GM12875 (cell line): ENCODE results near the gene PLTP.
A peak's percentile ranks its signal among the peaks of the same experiment; 100 is the strongest.
"Not testable (repeated sequence)": the region's sequence is repeated elsewhere in the genome, so short reads cannot be mapped to it uniquely, and the experiment has no call there.

Experiments used
- H3K4me3 ChIP-seq: one replicate; pipeline ENCODE4 v1.5.1; 2011; ENCODE audit warnings: low read depth, low read length, control low read depth
- TF ChIP-seq, protein P1 (sequence below): IDR thresholded peaks from 2 replicates; pipeline ENCODE4 v1.5.1; 2011; ENCODE audit warnings: low read depth, mild to moderate bottlenecking, control low read depth, inconsistent platforms, low read length, moderate library complexity, borderline replicate concordance; ENCODE audit not compliant: insufficient read depth

PLTP gene

DNA sequence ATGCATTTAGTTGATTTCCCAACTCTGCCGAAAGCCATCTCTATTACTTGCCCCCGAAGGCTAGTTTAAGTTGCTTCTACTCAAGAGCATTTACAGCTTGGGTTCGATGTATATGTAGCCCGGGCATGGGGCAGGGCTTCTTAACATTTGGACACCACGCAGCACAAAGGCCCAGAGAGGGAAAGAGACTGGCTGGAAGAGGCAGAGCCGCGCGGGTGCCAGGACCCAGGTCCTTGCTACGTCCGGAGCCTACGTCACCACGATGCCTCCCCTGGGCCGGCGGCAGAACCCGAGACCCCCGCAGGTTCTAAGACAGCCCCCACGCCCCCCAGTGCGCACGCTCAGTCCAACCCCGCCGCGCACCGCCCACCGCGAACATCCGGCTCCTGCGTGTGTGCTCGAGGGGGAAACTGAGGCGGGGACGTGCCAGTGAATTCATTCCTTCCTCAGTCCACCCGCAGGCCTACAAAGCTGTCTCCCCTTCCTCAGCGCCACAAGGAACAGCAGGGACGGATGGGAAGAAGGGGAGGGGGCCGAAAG, 22.2 kb upstream of the PLTP start:
- peak overlapping the region; percentile 90 for H3K4me3 ChIP-seq
- TF ChIP-seq, protein P1, sequence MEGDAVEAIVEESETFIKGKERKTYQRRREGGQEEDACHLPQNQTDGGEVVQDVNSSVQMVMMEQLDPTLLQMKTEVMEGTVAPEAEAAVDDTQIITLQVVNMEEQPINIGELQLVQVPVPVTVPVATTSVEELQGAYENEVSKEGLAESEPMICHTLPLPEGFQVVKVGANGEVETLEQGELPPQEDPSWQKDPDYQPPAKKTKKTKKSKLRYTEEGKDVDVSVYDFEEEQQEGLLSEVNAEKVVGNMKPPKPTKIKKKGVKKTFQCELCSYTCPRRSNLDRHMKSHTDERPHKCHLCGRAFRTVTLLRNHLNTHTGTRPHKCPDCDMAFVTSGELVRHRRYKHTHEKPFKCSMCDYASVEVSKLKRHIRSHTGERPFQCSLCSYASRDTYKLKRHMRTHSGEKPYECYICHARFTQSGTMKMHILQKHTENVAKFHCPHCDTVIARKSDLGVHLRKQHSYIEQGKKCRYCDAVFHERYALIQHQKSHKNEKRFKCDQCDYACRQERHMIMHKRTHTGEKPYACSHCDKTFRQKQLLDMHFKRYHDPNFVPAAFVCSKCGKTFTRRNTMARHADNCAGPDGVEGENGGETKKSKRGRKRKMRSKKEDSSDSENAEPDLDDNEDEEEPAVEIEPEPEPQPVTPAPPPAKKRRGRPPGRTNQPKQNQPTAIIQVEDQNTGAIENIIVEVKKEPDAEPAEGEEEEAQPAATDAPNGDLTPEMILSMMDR = no peak

- TF ChIP-seq, protein P1 = peak; percentile 38
- H3K4me3 ChIP-seq = peak overlapping the region; percentile 90
Measured at GRCh38 chr20:45933266-45934045, 21.5 kb upstream of the PLTP start.

GRCh38 chr20:45931680-45932079, 19.7 kb upstream of the PLTP start:
- H3K4me3 ChIP-seq = not testable (repeated sequence)

GRCh38 chr20:45927071-45927878, 15.3 kb upstream of the PLTP start:
- no peak overlapping the region for H3K4me3 ChIP-seq
- TF ChIP-seq, protein P1 = no peak

DNA sequence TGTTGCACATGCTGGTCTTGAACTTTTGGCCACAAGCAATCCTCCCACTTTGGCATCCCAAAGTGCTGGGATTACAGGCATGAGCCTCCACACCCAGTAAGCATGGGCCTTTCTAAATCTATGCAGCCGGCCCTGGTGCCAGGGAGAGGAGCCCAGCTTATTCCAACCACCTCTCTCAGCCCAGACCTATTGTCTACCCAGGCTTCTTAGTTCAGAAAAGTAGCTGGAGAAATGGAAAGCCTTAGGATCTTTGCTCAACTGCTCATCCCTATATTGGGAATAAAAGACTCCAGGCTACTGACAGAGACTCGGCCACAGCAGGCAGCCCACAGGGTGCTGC, 14.7 kb upstream of the PLTP start:
- TF ChIP-seq, protein P1 = no peak
- no peak overlapping the region for H3K4me3 ChIP-seq

- TF ChIP-seq, protein P1 = no peak
- no peak overlapping the region for H3K4me3 ChIP-seq
Measured at GRCh38 chr20:45925821-45926506, 14.0 kb upstream of the PLTP start.
